GM18511 (cell line): Measurements from ENCODE around the gene FICD.
"Not testable (repeated sequence)": the region's sequence is repeated elsewhere in the genome, so short reads cannot be mapped to it uniquely, and the experiment has no call there.

Source experiments
- ATAC-seq: cut with Tn5 transposase; IDR thresholded peaks from one replicate; pipeline ENCODE4 v1.9.1; 2021; ENCODE audit warnings: mild to moderate bottlenecking, moderate library complexity; ENCODE audit not compliant: unreplicated experiment

Gene FICD

GRCh38 chr12:108531929-108532848 is 17.1 kb downstream of the FICD start:
- no peak for ATAC-seq

GRCh38 chr12:108538146-108538545 is 23.1 kb downstream of the FICD start:
- no peak for ATAC-seq

DNA sequence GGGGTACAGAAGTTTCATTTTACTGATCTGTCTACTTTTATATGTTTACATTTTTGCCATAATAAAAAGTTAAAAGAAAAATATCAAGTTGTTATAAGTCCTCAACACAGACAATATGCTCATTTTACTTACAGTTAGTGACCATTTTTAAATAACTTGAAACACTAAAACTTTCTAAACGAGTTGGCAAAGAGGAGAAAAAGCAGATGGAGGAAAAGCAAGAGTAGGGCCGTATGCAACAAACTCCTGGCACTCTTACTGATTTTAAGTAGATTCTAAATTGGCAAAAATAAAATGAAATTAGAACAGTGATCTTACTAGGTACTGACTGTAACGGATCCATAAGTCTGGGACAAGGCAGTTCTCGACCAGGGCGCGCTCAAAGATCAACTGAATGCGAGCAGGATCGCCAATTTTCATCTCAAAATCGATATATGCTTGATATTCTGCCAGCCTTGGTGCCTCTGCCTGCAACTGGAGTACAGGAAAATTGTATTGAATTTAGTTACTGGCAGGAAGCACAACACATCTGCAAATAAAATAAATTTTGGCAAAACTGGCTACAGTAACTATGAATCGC is 23.6 kb downstream of the FICD start:
- ATAC-seq: no peak

DNA sequence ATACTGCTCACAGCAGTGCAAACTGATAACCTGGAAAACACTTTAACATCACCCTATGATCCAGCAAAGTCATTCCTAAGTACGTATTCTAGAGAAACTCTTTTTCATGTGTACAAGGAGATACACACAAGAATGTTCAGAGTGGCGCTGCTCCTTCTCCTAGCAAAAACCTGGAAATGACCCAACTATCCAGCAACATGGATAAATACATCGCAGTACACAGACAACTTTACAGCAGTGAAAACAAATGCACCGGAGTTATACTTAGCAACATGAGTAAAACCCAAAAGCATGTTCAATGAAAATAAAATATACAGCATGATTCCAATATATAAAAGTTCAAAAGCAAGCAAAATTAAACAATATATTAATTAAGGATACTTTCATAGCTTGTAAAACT is 27.2 kb downstream of the FICD start:
- no peak for ATAC-seq

- ATAC-seq: no peak
Measured at GRCh38 chr12:108543652-108544051, 28.6 kb downstream of the FICD start.

DNA sequence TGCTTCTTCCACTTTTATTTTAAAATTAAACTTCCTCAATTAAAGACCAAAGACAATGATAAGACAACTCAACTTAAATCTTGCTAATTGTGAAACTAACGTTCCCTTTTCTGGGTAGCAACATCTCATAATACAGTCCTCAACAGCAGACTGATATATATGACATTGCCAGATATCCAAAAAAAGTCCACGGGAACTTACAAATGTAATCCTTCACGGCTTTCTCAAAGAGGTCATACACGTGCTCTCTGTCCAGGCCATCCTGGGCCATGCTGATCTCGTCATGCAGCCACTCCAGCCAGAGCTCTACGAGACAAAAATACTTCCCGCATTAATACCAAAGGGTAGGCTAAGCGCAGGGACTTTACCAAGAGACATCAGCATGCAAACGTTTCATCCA is 32.6 kb downstream of the FICD start:
- no peak for ATAC-seq

- no peak for ATAC-seq
Measured at GRCh38 chr12:108548954-108549521, 34.0 kb downstream of the FICD start.

- no peak for ATAC-seq
Measured at GRCh38 chr12:108551535-108551934, 36.5 kb downstream of the FICD start.

GRCh38 chr12:108553799-108554198 is 38.7 kb downstream of the FICD start:
- ATAC-seq: no peak

- ATAC-seq: not testable (repeated sequence)
Measured at GRCh38 chr12:108555383-108555782, 40.3 kb downstream of the FICD start.

- no peak for ATAC-seq
Measured at GRCh38 chr12:108559007-108559655, 44.1 kb downstream of the FICD start.

DNA sequence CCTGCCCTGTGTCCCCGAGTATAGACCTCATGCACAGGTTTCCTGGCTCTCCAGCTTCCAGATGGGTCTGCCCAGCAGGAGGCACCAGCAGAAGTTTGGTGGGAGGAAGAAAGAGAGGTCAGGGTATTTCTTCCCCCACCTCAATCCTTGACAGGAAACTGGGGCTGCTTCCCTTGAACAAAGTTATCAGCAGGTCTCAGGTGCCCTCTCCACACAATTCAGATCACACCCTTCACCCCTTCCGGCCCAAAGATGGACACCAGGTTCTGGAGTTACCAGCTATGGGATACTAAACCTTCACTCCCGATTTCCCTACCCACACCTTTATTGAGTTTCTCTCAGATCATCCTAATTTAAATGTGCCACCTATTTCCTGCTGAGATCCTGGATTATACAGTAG is 44.7 kb downstream of the FICD start:
- no peak for ATAC-seq

DNA sequence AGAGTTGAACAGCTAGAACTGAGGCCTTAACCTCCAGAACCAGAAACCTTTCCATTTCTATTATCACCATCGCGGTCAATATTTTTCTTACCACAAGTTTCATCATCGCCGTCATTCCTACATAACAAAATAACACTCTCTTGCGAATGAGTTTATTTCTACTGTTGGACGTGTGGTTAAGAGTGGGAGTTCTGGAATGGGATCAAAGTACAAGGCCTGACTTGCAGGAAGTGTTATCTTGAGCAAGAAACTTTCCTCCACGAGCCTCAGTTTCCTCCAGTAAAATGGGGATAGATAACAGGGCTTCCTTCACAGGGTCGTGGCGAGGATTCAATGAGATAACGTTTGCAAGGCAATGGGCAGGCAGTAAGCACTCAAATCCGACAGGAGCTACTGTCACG is 45.2 kb downstream of the FICD start:
- no peak for ATAC-seq

DNA sequence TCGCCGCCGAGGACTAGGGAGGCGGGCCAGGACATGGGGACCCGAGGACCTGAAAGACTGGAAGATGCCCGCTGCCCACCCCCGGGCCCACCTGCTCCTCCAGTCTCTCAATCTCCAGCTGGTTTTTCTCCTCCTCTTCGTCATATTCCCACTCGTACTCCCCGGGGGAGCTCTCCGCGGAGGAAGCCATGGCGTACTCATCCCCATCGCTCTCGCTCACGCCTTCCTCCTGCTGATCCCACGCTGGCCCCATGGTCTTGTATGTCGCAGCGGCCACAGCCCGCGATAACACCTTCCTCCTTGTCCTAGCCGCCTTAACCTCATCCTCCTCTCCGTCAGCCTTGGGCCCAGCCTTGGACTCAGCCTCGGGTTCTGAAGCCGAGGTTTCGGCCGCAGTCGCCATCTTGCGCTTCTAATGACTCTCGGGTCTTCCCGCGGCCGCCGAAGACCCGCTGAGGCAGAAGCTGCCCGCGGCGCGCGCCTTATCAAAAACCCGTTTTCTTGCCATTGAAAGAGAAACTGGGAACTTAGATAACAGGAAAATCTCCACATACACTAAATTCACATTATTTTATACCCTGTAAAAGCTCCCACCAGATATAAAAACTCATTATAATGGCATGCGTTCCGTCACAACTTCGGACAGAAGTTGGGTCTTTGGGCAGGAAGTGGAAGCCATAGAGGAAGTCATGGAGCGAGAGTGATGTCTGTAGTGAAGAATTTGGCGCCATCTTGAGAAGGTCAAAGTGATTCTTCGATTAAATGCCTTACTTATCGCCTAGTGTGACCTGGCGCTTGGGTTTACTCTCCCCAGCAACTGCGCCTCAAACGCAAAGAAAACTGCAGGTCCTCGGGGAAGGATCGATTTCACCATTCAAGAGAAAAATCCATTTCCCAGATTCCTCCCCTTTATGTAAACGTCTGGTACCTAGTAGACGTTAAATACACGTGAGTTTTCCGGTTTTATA is 46.0 kb downstream of the FICD start, which contains the start of gene SART3:
Gene SART3 (minus strand): TSS at position 422 of the 968 bp plus-strand sequence. CDS start 19 bp downstream, at position 403.
- ATAC-seq: peak; percentile 42

- ATAC-seq: no peak
Measured at GRCh38 chr12:108561852-108562347, 46.8 kb downstream of the FICD start.

DNA sequence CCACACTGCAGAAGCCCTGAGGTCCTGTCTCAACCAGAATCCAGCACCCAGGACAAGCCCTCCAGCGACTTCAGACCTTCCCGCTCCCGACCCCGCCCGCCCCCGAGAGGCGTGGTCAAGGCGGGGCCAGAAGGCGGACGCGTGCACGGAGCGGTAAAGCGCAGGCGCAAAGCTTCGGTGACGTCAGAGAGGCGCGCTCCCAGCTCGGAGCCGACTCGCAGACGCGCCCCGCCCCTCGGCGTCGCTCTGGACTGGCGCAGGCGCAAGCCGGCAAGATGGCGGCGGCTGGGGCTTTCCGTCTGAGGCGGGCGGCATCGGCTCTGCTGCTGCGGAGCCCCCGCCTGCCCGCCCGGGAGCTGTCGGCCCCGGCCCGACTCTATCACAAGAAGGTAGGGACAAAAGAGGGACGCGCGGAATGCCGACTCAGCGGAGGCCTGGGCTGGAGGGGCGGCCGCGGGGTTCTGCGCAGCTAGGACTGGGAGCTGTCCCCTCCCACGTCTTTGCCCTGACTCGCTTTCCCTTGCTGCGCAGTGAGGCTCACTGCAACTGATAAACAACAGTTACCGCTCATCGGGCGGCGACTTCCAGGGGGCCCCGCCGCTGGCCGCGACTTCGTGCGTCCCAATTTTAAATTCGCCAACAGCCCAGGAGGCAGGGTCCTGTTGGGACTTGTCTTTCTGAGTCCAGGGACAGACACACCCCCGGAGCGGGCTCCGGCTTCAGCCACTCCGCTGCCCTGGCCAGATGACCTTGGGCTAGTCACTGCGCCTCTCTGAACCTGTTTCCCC is 47.5 kb downstream of the FICD start, which contains the start of gene ISCU:
Gene ISCU (plus strand): TSS at position 249 of the 788 bp plus-strand sequence. CDS start 27 bp downstream, at position 276.
- peak; percentile 66 for ATAC-seq

DNA sequence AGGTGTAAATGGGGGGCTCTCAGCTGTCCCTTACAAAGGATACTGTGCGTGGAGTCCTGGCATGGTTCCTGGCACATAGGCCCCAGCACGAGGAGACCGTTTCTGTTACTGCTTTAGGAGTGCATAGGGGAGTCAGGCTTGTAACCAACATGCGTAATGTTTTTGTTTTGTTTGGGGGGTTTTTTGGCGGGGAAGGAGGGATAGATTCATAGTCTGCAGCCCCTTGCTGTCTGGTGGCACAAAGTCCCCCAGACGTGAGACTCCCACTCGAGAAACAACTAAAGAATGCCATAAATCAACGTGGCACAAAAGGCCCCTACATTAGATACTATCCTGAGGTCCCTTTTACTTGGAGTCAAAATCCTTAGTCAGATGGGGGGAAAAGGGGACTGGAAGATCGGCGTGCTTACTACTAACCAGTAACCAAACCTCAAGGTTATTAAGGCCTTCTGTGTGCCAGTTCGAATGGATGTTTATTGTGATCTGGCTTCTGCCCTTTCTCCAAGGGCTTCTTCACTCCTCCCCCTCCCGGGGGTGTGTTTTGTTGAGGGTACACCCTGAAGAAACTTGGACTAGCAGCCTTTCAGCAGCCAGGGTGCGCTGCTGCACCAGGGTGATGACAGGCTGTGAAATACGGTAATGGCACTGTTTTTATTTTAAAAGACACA is 48.2 kb downstream of the FICD start:
- ATAC-seq: no peak

- ATAC-seq: no peak
Measured at GRCh38 chr12:108563804-108564151, 48.7 kb downstream of the FICD start.

DNA sequence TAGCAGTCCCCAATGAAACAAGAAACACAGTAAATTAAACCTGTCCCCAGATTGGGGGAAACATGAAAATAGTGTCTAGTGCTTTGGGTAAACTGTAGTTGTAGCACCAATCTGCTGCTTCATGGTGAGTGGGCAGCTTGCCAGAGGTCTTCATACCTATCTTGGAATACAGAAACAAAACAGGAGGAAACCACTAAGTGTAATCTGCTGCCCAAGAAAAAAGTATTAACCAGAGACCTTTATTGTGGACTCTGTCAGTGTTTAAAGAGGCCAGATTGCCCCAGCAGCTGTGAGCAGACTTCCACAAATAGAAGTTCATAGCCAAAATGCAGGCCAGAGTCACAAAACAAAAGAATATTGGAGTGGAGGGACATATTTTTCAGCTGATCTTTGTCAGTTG is 49.6 kb downstream of the FICD start:
- no peak for ATAC-seq
